ENCODE results near the gene SLAMF8.

SLAMF8 gene

DNA sequence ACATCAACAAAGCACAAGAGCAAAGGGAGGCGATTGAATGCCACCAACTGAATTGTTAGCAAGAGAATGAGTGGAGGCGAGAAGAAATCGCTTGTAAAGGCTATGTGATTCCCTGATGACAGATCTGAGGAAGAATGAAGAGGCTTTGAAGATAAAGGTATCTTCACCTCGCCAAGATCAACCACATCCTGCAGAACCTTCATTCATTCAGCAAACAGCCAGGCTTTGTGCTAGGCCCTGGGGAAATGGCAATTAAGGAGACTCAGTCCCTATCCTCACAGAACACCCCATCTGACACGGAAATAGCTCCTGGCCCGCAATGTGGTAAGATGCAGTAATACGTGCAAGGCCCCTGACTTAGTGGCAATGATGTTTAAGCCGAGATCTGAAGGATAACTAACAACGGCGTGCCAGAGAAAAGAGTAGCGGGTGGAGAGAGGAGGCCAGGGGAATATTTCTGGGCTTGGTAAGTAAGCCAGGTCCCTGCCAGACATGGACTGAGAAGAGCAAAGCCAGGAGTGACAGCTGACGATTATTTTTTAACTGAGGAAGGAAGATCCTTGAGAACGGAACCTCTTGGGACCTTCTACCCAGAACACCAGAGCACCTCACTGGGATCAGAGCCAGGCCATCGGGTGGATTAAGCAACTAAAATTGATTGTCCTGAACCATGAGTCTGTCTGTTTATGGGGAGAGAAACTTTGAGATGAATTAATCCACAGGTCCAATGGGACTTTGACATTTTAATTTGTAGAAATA lies 40.4 kb downstream of the SLAMF8 start:
- H3K36me3 ChIP-seq = no peaks in the 10 kb centered on the region
- H4K20me1 ChIP-seq = no peaks in the 10 kb centered on the region
- no peak overlapping the region for H3K9ac ChIP-seq
- H3K27ac ChIP-seq = no peak overlapping the region
- no peak for TF ChIP-seq Cebpa-rat (IDR thresholded peaks at IDR 0.05)
- no peaks in the 10 kb centered on the region for H3K9me3 ChIP-seq
- no peak overlapping the region for H3K4me3 ChIP-seq
- no peaks in the 10 kb centered on the region for H3K4me1 ChIP-seq
- no peak overlapping the region for H3K4me2 ChIP-seq
- H3K27me3 ChIP-seq = no peaks in the 10 kb centered on the region

DNA sequence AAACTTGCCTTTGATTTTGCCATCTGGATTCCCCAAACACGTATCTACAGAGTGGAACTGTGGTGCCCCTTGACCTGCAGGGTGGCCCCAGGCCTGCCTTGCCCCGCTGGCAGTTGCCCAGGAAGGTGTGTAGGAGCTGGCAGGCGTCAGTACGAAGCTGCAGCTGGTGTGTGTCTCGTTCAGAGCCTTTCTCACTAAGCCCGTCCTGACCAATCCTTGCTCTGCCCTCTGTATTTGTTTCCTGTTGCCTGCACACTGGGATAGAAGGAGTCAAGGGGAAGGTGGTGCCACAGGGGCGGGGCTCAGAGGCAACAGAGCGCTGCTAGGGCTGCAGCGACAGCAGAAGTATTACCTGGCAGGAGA lies 41.0 kb downstream of the SLAMF8 start:
- Histone ChIP-seq H3K36me3 (no peaks in the 10 kb centered on the region), H3K4me3 (no peak overlapping the region), H3K9me3 (no peaks in the 10 kb centered on the region), H3K4me1 (no peaks in the 10 kb centered on the region), H3K27me3 (no peaks in the 10 kb centered on the region), H3K9ac (no peak overlapping the region), H3K27ac (no peak overlapping the region), H4K20me1 (no peaks in the 10 kb centered on the region), H3K4me2 (no peak overlapping the region)
- TF ChIP-seq Cebpa-rat (IDR thresholded peaks at IDR 0.05) = no peak

DNA sequence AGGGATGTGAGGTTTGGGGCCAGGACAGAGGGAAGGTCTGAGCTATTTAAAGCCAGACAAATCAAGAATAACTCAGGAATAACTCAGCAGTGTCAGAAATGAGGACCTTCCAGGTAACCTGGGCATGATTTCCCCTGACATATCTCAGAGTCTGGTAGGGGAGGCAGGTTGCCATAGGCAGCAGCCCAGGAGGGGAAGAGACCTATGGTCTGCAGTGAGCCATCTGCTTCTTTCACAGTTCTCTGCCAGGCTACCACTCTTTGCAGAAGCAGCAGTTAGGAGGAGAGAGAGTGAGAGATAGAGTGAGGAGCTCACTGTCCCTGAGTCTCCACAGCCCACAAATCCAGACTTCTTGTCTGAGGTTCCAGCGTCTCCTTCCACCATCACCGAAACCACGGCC lies 42.1 kb downstream of the SLAMF8 start:
- H3K9ac ChIP-seq = no peak overlapping the region
- no peaks in the 10 kb centered on the region for H4K20me1 ChIP-seq
- no peaks in the 10 kb centered on the region for H3K9me3 ChIP-seq
- no peaks in the 10 kb centered on the region for H3K36me3 ChIP-seq
- no peak overlapping the region for H3K4me3 ChIP-seq
- no peak overlapping the region for H3K27ac ChIP-seq
- H3K4me2 ChIP-seq = no peak overlapping the region
- no peaks in the 10 kb centered on the region for H3K4me1 ChIP-seq
- no peak for TF ChIP-seq Cebpa-rat (IDR thresholded peaks at IDR 0.05)
- no peaks in the 10 kb centered on the region for H3K27me3 ChIP-seq

DNA sequence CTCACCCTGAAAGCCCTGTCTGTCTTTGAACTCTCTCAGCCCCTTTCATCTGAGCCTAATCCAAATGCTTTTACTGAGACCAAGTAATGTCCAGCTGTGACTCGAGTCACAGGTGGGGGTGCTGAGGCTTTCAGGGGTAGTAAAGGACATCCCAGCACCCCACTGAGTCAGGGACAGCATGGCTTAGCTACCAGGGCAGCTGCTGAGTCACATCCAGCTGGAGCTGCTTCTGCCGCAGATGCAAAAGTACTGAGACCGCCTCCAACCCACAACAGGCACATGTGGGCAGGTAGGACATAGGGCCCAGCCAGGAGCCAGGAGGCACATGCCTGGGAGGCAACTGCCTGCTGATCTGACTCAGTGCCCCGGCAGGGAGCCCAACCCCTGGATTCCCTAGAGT lies 42.5 kb downstream of the SLAMF8 start:
- no peak for TF ChIP-seq Cebpa-rat (IDR thresholded peaks at IDR 0.05)
- Histone ChIP-seq H3K4me3 (no peak overlapping the region), H3K9ac (no peak overlapping the region), H3K4me1 (no peaks in the 10 kb centered on the region), H3K9me3 (no peaks in the 10 kb centered on the region), H3K36me3 (no peaks in the 10 kb centered on the region), H4K20me1 (no peaks in the 10 kb centered on the region), H3K27ac (no peak overlapping the region), H3K4me2 (no peak overlapping the region), H3K27me3 (no peaks in the 10 kb centered on the region)

DNA sequence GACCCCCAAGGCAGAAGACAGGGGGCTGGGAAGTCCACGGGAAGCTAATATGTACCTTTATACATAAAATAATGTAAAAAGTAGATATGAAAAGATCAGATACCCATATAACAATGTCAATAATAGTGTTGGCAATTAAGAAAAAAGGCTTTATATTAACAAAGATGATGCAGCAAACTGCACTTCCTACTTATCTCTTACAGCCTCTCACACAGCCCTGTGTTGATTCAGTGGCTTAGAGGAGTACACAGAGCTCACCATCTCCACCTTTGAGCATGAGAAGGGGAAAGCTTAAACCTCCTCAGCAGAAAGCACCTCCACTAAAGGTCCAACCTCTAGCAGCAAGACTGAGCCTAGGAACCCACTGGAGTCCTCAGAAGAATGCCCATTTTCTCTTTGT lies 42.9 kb downstream of the SLAMF8 start:
- H3K27me3 ChIP-seq = no peaks in the 10 kb centered on the region

DNA sequence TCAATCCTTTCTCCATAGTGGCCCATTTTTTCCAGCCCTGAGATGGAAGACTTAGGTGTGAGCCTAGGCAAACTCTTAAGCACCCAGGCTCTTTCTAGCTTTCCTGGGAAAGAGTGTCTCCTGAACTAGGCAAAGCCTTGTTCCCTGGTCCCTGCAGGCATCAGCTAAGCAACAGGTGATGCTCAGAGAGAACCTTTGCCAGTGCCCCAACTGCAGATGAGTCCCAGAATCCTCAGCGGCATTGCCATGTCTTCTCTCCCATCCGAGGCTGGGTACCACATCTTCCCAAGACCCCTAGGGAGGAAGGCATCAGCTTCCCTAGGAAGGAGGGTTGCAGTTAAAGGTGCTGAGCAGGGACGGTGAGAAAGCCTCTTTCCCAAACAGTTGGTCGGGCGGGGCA lies 44.0 kb downstream of the SLAMF8 start:
- H3K4me1 ChIP-seq = no peaks in the 10 kb centered on the region
- TF ChIP-seq Cebpa-rat (IDR thresholded peaks at IDR 0.05) = no peak

More for the DNA sequence above, 42.9 kb downstream of the SLAMF8 start:
- H3K36me3 ChIP-seq = no peaks in the 10 kb centered on the region
- no peak overlapping the region for H3K27ac ChIP-seq
- H3K9ac ChIP-seq = no peak overlapping the region
- H3K4me1 ChIP-seq = no peaks in the 10 kb centered on the region
- H3K4me2 ChIP-seq = no peak overlapping the region
- H4K20me1 ChIP-seq = no peaks in the 10 kb centered on the region
- H3K9me3 ChIP-seq = no peaks in the 10 kb centered on the region
- no peak overlapping the region for H3K4me3 ChIP-seq
- TF ChIP-seq Cebpa-rat (IDR thresholded peaks at IDR 0.05) = no peak

DNA sequence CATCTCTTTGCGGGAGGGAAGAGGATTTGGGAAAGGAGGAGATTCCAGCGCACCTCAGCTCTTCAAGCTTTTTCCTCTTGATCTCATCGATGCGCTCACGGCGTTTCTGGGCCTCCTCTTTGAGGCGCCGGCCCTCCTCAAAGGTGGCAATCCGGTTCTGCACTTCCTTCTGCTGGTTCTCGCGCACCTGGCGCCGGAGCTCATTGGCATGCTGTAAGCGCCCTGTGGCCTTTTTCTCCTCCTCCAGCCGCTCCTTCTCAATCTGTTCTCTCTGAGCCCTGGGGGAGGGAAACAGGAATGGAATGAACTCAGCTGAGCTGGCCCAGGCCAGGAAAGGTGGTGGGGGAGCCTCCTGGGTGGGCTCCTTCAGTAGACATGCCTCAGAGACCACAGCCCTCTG lies 46.2 kb downstream of the SLAMF8 start:
- H3K4me1 ChIP-seq = no peaks in the 10 kb centered on the region
- TF ChIP-seq Cebpa-rat (IDR thresholded peaks at IDR 0.05) = no peak
- no peaks in the 10 kb centered on the region for H3K36me3 ChIP-seq
- H3K27me3 ChIP-seq = no peaks in the 10 kb centered on the region
- H3K4me2 ChIP-seq = no peak overlapping the region
- H4K20me1 ChIP-seq = no peaks in the 10 kb centered on the region
- no peak overlapping the region for H3K9ac ChIP-seq
- H3K27ac ChIP-seq = no peak overlapping the region
- H3K4me3 ChIP-seq = no peak overlapping the region
- no peaks in the 10 kb centered on the region for H3K9me3 ChIP-seq

More for the DNA sequence above, 44.0 kb downstream of the SLAMF8 start:
- Histone ChIP-seq H3K9ac (no peak overlapping the region), H3K4me2 (no peak overlapping the region), H3K9me3 (no peaks in the 10 kb centered on the region), H3K27ac (no peak overlapping the region), H3K4me3 (no peak overlapping the region), H4K20me1 (no peaks in the 10 kb centered on the region), H3K36me3 (no peaks in the 10 kb centered on the region), H3K27me3 (no peaks in the 10 kb centered on the region)

DNA sequence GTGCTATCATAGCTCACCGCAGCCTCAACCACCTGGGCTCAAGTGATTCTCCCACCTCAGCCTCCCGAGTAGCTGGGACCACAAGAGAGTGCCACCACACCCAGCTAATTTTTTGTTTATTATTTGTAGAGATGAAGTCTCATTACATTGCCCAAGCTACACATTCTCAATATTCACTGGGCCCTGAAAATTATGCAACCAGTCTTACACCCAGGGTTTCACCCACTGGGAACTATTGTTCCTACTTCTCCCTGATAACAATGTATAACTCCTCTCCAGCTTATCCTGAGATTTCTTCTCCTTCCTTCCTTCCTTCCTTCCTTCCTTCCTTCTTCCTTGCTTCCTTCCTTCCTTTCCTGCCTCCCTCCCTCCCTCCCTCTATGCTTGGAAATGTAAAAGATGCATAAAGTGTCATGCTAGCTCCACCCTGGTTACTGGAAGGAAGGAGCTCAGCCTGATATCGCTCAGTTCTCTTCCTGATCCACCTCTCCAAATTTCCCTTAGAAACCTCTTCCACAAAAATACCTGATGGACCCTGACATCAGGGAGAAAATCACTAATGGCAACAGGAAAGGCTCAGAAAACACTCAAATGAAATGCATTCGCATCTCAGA lies 47.0 kb downstream of the SLAMF8 start:
- TF ChIP-seq Cebpa-rat (IDR thresholded peaks at IDR 0.05) = no peak
- Histone ChIP-seq H3K36me3 (no peaks in the 10 kb centered on the region), H3K27me3 (no peaks in the 10 kb centered on the region), H3K4me2 (no peak overlapping the region), H3K27ac (no peak overlapping the region), H4K20me1 (no peaks in the 10 kb centered on the region), H3K4me3 (no peak overlapping the region), H3K9me3 (no peaks in the 10 kb centered on the region), H3K9ac (no peak overlapping the region), H3K4me1 (no peaks in the 10 kb centered on the region)

DNA sequence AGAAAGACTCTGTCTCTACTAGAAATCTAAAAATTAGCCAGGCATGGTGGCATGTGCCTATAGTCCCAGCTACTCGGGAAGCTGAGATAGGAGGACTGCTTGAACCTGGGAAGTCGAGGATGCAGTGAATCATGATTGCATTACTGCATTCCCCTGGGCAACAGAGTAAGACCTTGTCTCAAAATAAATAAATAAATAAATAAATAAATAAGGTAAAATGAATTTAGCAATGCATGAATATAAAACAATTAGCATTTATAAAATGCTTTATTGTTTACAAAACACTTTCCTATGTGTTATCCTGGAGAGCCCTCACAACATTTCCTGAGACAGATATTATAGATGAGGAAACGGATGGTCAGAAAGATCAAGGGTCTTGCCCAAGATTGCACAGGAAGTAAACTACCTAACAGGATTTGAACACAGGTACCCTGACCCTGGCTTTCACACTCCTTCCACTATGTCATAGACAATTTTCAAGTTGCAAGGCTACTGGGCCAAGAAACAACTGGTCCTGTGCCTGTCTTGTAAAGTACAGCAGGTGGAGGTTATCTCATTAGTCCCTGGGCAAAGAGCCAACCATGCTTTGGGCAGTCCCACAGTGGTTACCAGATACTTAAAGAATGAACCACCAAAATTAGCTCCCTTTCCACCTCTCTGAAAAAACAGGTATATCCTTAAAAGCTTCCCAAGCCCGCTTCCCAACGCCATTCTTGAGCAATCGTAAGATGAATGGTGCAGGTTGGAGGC lies 51.2 kb downstream of the SLAMF8 start:
- H3K4me2 ChIP-seq = no peak overlapping the region
- no peaks in the 10 kb centered on the region for H3K9me3 ChIP-seq
- no peaks in the 10 kb centered on the region for H3K27me3 ChIP-seq

DNA sequence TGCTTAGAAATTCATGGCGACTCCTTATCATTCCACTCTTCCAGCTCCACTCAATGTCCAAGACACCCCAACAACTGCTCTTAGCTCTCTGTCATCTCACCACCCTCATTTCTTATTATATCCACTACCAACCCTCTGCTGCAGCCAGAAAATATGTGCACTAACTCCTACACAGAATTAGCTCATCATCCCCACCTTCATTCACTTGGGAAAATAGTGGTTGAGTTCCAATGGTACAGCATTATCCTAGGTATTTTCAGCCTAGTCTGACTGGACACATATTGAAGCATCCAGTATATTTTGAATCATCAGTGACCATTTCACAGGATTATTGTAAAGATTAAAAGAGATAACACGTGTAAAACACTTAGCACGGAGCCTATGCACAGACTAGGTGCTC lies 52.5 kb downstream of the SLAMF8 start:
- Histone ChIP-seq H3K4me3 (no peak overlapping the region), H3K4me2 (no peak overlapping the region), H4K20me1 (no peaks in the 10 kb centered on the region), H3K27me3 (no peaks in the 10 kb centered on the region), H3K9me3 (no peaks in the 10 kb centered on the region), H3K4me1 (no peaks in the 10 kb centered on the region), H3K9ac (no peak overlapping the region), H3K27ac (no peak overlapping the region), H3K36me3 (no peaks in the 10 kb centered on the region)
- TF ChIP-seq Cebpa-rat (IDR thresholded peaks at IDR 0.05) = no peak

More for the DNA sequence above, 51.2 kb downstream of the SLAMF8 start:
- no peak for TF ChIP-seq Cebpa-rat (IDR thresholded peaks at IDR 0.05)
- Histone ChIP-seq H3K4me1 (no peaks in the 10 kb centered on the region), H3K4me3 (no peak overlapping the region), H3K9ac (no peak overlapping the region), H4K20me1 (no peaks in the 10 kb centered on the region), H3K36me3 (no peaks in the 10 kb centered on the region), H3K27ac (no peak overlapping the region)

All from BLaER1 (cell line).